Measurements from ENCODE around the gene DVL3.

- TF ChIP-seq ZBTB11 (CRISPR knock-in tag; IDR thresholded peaks at IDR 0.05) = no peak
- TF ChIP-seq NR2F1 (conservative IDR thresholded peaks at IDR 0.05) = no peak
- TF ChIP-seq NFYB (IDR thresholded peaks at IDR 0.05; ENCODE audit: insufficient read depth, low read depth, low read length) = no peak
- TF ChIP-seq, protein P1, sequence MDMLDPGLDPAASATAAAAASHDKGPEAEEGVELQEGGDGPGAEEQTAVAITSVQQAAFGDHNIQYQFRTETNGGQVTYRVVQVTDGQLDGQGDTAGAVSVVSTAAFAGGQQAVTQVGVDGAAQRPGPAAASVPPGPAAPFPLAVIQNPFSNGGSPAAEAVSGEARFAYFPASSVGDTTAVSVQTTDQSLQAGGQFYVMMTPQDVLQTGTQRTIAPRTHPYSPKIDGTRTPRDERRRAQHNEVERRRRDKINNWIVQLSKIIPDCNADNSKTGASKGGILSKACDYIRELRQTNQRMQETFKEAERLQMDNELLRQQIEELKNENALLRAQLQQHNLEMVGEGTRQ (IDR thresholded peaks at IDR 0.05; ENCODE audit: borderline replicate concordance, low read depth, low read length) = no peak
- no peak for TF ChIP-seq CTCF (IDR thresholded peaks at IDR 0.05 in 2 of 3, conservative IDR thresholded peaks at IDR 0.05 in 1 of 3; ENCODE audit: control insufficient read depth in 2 of 3, extremely low read depth in 1 of 3, insufficient read depth in 1 of 3, low read depth in 3 of 3, low read length in 3 of 3)
- no peak for TF ChIP-seq BCL11A (IDR thresholded peaks at IDR 0.05; ENCODE audit: low read depth, low read length)
- no peak for TF ChIP-seq NFXL1 (IDR thresholded peaks at IDR 0.05; ENCODE audit: borderline replicate concordance)
- TF ChIP-seq TCF7 (IDR thresholded peaks at IDR 0.05; ENCODE audit: borderline replicate concordance) = no peak
- TF ChIP-seq, protein P2, sequence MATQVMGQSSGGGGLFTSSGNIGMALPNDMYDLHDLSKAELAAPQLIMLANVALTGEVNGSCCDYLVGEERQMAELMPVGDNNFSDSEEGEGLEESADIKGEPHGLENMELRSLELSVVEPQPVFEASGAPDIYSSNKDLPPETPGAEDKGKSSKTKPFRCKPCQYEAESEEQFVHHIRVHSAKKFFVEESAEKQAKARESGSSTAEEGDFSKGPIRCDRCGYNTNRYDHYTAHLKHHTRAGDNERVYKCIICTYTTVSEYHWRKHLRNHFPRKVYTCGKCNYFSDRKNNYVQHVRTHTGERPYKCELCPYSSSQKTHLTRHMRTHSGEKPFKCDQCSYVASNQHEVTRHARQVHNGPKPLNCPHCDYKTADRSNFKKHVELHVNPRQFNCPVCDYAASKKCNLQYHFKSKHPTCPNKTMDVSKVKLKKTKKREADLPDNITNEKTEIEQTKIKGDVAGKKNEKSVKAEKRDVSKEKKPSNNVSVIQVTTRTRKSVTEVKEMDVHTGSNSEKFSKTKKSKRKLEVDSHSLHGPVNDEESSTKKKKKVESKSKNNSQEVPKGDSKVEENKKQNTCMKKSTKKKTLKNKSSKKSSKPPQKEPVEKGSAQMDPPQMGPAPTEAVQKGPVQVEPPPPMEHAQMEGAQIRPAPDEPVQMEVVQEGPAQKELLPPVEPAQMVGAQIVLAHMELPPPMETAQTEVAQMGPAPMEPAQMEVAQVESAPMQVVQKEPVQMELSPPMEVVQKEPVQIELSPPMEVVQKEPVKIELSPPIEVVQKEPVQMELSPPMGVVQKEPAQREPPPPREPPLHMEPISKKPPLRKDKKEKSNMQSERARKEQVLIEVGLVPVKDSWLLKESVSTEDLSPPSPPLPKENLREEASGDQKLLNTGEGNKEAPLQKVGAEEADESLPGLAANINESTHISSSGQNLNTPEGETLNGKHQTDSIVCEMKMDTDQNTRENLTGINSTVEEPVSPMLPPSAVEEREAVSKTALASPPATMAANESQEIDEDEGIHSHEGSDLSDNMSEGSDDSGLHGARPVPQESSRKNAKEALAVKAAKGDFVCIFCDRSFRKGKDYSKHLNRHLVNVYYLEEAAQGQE (IDR thresholded peaks at IDR 0.05; ENCODE audit: low read depth, low read length) = no peak
- no peak for TF ChIP-seq ZNF274 (IDR thresholded peaks at IDR 0.05; ENCODE audit: insufficient read depth, insufficient read length)
- no peak for TF ChIP-seq SRF (IDR thresholded peaks at IDR 0.05; ENCODE audit: low read depth in 2 of 2, low read length in 2 of 2)
These were observed 15.0 kb downstream of the DVL3 start for GRCh38 chr3:184169896-184170875.
